CD4-positive, alpha-beta T cell treated with Interleukin-15 for 1 hour (primary cell): ENCODE measurements around the gene BET1.
"Not testable (repeated sequence)": the region's sequence is repeated elsewhere in the genome, so short reads cannot be mapped to it uniquely, and the experiment has no call there.

Experiments used
- DNase-seq: peaks from one replicate; pipeline ENCODE4 v3.0.0-alpha.2; 2020

Gene BET1, protein sequence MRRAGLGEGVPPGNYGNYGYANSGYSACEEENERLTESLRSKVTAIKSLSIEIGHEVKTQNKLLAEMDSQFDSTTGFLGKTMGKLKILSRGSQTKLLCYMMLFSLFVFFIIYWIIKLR

DNA sequence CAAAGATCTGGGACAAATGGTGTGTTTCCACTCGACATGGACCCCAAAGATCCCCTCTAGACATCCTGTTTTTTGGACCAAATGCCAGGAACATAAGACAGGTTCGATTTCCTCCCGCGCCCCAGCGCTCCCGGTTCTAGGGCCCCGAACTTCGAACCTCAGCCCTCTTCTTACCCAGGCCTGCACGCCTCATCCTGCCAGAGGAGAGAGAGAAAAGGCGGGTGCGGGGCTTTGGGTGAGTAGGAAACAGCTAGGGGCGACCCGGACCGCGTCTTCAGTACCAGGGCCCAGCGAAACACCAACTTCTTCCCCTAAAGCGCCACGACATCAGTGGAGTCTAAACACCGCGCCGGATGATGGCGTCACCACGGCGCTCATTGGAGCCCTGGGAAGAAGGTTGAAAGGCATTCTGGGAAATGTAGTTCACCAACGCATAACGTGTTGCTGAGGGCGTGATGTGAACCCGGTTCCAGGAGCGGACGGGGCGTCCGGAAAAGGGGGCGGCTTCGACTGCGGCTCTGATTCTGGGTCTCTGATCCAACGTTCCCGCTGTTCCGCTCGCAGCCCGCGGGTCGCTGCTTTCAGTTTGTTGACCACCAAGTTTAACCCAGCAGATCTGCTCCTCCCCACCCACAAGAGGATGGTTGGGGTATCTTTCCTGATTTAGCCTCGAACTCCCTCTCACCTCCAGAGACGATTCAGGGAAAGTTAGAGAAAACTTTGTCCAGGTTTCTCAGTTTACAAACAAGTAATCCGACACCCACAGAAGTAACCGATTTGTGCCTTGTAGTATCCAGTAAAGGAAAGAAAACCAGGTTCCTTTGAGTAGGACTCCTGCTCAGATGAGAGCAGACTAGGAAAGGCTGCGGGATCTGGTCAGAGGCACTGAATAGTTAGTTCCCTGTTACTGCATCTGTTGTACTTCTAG, at the start of gene BET1:
TSS of gene BET1 (minus strand) at position 332 of the 928 bp plus-strand sequence. CDS start at position 193, 139 bp downstream.
- peak; percentile 94 for DNase-seq

DNA sequence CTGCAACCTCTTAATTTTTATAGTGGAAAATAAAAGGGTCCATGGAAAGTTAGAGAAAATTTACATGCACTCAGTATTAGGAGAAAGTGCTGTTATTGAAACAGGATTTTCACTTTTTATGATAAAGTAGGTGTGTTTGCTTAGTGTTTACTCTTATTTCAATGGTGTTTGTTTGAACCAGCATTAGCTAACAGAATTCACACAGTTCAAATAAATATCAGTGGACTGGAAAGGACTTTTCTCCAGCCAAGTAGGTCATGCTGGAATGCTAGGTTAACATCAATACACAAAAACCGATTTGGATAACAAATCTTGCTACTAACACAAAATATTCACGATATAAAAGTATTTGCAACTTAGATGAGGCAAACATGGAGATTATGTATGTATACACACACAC, 49.4 kb upstream of the BET1 start:
- DNase-seq = no peak

- no peak for DNase-seq
These were observed 48.4 kb upstream of the BET1 start for GRCh38 chr7:94052398-94053180.

DNA sequence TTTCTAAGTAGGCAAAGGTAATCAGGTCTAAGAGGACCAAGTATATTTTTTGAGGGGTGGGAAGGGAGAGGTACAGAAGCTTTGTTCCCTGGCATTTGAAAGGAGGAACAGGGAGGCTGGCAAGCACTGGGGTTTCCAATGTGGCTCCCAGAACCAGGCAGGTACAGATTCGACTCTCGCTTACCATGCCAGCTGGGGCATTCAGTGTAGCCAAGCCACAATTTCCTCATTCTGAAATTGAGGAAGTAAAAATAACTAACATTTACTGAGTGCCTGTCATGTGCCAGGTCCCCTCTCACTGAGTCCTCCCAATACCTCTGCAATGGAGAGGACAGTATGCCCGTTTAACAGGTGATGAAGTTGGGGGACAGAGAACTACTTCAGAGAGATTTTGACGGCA, 45.9 kb upstream of the BET1 start:
- peak; percentile 62 for DNase-seq

- DNase-seq = no peak
These were observed 45.5 kb upstream of the BET1 start for GRCh38 chr7:94049615-94050014.

DNA sequence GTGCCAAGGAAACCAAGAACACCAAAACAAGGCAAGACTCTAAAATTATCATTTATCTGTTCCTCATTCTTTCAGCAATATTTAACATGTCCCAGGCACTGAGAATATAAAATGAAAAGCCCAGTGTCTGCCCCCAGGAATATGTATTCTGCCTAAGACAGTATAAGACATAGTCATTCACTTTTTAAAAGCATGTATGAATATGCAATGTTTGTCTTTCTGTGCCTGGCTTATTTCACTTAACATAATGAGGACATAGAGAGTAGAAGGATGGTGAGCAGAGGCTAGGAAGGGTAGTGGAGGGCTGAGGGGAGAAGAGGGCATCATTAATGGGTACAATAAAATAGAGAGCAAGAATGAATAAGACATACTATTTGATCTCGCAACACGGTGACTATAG, 44.6 kb upstream of the BET1 start:
- no peak for DNase-seq

DNA sequence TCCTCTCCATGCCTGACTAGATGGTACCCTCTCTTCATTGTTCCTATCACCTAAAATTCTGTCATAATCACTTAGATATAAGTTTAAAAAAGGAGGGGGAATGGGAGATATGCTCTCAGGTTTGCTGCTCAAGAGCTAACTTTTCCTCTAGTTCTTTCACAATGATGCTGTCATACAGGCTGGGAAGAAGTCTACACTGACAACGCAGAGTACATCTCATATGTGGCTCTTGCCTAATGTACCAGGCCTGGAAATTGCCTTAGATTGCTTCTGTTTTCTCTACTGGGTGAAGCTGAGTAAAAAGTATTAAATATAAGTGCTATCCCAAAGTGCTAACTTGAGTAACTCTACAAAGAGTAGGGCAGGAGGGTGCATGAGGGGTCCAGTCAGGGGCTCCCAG, 43.8 kb upstream of the BET1 start:
- no peak for DNase-seq

DNA sequence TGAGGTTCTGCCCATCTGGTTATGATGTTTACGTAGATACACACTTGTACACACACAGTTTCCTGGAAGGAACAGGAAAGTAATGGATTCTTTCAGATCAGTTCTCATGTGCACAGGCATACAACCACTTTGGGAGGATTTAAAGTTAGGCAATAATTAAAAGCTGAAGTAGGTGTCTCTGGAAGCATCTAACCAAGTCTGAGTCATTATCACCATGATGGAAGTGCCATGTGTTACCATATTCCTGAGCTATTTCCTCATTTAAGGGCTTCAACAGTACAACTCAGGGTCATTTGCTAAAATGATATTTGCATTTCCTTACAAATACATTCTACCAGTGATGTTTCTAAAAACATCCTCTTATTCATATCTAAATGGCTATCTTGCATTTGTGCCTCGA, 41.4 kb upstream of the BET1 start:
- DNase-seq = no peak

GRCh38 chr7:94044806-94045205, 40.7 kb upstream of the BET1 start:
- DNase-seq = no peak

- DNase-seq = no peak
These were observed 39.1 kb upstream of the BET1 start for GRCh38 chr7:94043299-94043698.

- no peak for DNase-seq
These were observed 38.2 kb upstream of the BET1 start for GRCh38 chr7:94042381-94042780.

DNA sequence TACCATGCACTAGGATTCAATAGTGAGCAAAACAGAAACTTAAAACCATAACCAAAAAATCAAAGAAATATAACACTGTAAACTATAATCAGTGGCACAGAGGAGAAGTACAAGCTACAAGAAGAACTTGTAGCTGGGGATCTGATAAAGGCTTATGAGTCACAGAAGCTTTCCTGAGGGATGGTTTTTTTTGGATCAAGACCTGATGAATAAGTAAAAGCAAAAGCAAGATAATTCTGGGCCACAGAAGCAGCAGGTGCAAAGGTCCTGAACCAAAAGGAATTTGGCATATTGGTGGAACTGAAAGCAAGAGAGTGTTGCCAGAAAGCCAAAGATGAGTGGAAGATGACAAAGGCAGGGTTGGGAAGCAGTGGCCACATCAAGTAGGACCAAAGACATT, 37.4 kb upstream of the BET1 start:
- no peak for DNase-seq

DNA sequence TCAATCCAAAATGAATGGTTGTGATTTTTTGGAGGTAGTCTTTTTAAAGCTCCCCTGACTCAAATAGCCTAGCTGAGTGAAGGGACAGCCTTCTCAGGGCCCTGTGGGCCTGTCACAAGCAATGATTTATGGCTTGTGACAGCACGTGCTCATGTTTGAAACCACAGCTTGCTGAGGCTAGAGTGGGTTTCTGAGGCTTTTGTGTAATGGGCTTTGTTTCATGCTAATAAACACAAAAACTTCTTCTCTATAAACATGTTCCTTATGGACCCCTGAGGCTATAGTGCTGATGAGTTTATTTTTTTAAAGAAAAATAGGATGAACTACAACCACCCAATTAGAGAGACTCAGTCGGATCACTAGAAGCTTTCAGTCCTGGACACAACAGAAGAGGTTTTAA, 36.1 kb upstream of the BET1 start:
- DNase-seq = no peak

- DNase-seq = no peak
These were observed 35.3 kb upstream of the BET1 start for GRCh38 chr7:94039368-94040035.

DNA sequence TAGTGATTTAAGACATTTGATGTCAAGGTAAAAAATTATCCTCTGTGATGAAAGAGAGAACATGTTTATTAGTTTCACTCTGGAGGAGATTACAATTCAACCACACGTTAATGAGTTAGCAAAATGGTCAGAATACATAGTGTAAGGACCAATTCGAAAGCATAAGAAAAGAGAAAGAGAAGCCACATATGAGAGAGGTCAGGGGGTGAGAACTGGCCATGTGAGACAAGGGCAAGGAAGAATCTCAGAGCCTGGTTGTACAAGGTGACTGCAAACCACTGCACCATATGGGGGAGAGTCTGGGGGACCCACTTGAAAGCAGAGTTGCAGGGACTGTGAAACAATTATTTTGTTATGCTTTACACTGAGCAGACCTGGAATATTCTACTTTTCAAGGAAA, 27.7 kb upstream of the BET1 start:
- DNase-seq = no peak

DNA sequence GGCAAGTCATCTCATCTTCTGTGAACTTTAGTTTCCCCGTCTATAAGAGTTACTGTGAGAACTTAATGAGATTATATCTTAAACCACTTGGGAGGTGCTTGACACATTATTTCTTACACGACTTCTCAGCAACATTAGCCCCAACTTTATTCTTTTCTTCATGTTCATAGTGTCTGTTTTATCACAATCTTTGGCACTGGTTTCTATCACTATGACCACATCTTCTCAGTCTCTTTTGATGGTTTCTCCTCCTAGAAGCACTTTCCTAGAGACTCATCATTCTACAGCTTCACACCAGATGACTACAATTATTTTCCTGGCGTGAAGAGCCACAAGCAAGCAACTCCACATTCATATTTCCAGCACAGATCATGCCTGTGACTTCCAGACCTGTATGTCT, 26.5 kb upstream of the BET1 start:
- DNase-seq = no peak

DNA sequence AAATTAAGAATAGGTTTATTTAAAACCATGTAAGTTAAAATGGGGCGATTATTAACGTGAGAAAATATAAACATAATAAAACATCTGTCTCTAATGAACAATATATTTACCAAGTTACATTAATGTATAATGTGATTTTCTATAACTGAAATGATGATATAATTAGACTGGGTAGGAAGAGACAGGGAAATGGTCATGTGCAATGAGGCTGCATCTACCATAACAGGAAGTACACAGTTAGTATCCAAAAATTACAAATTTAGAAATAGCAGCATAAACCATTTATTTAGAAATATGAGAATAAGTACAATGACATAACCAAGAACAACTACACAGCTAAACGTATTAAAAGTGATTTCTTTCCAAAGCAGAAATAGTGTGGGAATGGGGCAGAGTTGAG, 25.8 kb upstream of the BET1 start:
- no peak for DNase-seq

DNA sequence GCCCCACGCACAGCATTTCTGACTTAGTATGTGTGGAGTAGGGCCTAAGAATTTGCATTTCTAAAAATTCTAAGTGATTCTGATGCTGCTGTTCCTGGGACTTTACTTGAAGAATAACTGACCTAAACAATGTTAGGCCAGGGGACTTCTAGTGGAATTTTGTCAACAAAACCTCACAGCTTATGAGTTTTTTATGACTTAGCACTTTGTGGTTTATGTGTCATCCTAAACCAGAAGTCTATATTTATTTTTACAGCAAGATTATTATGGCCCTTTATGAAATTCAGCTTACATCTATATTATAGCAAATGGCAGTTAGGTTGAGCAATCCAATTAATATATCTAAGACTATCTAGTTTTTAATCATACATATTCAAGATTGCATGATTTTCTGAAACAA, 24.6 kb upstream of the BET1 start:
- DNase-seq = no peak

DNA sequence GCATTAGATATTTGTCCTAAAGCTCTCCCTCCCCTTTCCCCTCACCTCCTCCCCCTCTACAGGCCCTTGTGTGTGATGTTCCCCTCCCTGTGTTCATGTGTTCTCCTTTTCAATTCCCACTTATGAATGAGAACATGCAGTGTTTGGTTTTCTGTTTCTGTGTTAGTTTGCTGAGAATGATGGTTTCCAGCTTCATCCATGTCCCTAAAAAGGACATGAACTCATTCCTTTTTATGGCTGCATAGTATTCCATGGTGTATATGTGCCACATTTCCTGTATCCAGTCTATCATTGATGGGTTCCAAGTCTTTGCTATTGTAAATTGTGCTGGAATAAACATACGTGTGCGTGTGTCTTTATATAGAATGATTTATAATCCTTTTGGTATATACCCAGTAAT, 22.5 kb upstream of the BET1 start:
- not testable (repeated sequence) for DNase-seq

DNA sequence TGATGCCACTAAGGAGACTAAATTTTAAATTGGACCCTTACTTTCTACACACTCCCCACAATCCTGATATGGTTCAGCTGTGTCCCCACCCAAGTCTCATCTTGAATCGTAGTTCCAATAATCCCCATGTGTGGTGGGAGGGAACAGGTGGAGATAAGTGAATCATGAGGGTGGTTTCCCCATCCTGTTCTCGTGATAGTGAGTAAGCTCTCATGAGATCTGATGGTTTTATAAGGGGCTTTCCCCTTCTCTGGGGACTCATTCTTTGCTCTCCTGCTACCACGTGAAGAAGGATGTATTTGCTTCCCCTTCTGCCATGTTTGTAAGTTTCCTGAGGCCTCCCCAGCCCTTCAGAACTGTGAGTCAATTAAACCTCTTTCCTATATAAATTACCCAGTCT, 18.4 kb upstream of the BET1 start:
- DNase-seq = no peak

DNA sequence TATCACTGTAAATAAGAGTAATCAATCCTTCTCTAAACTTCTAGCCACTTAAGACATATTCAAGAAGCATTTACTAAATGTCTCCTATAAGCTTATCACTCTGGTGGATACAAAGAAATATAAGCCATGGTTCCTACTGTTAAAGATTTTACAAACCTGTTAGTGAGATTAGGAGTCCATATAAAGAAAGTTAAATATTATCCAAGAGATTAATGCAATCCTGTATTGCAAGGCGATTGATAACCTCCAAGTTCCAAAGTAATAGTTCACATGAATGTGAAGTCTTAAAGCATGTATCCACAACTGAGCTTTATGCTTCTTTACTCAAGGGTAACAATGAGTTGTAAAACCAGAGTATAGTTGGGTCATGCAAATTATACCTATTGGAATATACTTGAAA, 12.6 kb upstream of the BET1 start:
- no peak for DNase-seq

GRCh38 chr7:94015538-94015937, 11.4 kb upstream of the BET1 start:
- no peak for DNase-seq

GRCh38 chr7:94012746-94013145, 8.6 kb upstream of the BET1 start:
- no peak for DNase-seq
